GM18499 (cell line): Measurements from ENCODE around the gene DCUN1D3.
"Not testable (repeated sequence)": the region's sequence is repeated elsewhere in the genome, so short reads cannot be mapped to it uniquely, and the experiment has no call there.

ENCODE experiments used
- ATAC-seq: cut with Tn5 transposase; IDR thresholded peaks from one replicate; pipeline ENCODE4 v1.9.1; 2021; ENCODE audit warnings: moderate number of reproducible peaks; ENCODE audit not compliant: insufficient read depth, unreplicated experiment

The DCUN1D3 gene, protein sequence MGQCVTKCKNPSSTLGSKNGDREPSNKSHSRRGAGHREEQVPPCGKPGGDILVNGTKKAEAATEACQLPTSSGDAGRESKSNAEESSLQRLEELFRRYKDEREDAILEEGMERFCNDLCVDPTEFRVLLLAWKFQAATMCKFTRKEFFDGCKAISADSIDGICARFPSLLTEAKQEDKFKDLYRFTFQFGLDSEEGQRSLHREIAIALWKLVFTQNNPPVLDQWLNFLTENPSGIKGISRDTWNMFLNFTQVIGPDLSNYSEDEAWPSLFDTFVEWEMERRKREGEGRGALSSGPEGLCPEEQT

DNA sequence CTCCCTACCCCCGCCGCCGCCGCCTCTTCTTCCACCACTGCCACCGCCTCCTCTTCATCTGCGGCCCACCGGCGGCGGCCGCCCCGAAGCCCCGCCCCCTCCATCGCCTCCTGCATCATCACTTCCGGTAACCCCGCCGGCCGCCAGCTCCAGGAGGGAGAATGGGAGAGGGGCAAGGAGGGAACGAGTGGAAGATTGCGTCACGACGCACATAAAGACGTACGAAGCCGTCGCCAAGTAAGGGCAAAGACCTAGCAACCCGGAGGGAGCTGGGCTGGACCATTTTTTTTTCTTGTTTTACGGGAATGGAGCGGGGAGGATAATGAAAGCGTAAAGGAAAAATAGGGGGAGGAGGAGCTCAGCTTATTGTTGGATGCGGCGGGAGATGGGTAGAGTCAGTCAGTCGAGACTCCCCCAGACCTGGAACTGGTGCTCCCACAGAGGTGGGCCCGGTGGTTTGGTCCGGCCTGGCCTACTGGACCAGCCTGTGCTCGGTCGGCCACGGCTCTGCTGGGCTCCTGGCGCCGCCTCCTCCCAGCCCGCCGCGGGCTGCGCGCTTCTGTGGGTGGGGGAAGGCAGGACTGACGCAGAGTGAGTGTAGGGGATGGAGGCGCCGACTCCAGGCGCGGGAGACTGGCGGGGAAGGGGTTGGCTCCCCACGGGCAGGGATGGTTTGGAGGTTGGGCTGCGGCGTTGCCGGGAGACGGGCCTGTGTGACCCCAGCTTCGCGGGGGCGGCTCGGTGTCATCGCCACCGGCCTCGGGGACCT lies at the start of gene DCUN1D3, which contains the start of gene LYRM1:
DCUN1D3 (minus strand) TSS at position 60 of the 769 bp plus-strand sequence. CDS start 37,820 bp downstream, outside the sequence.
LYRM1 (plus strand) TSS at position 473 of the 769 bp plus-strand sequence. CDS start 14,785 bp downstream, outside the sequence.
- ATAC-seq = peak; percentile 49

DNA sequence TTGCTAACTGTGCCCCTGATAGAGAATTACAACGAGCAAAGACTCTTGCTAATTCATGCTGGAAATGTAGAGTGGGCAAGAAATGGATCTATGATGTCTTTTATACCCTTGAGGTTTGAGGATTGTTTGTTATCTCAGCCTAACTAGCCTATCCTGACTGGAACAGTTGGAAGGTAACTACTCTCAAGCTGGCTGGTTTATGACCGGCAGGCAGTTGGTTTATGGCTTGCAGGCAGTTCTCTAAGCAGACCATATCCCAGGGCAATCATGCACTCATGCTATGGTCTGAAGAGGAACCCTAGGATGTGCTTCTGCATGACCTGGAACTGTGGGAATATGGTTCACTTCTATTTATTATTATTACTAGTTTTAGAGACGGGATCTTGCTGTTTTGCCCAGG lies 49.5 kb upstream of the DCUN1D3 start:
- ATAC-seq = no peak

DNA sequence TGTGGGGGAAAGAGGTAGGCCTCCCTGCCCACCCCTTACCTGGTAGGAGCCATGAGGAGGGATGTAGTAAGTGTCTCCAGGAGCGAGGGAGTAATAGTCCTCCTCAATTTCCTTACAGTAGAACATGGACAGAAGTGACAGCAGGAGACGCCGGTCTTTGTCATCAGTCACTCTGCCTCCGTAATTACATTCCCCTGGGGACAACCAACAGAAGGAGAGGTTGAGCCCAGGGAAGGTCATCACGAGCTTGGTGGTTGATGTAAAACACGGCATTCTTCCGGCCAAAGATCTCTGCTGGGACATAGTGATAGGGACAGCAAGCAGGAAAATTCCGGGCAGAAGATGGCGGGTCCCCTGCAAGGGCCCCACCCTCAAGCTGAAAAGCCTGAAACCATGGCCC lies 48.3 kb upstream of the DCUN1D3 start:
- ATAC-seq = no peak

GRCh38 chr16:20946015-20946629 lies 46.0 kb upstream of the DCUN1D3 start:
- ATAC-seq = no peak

DNA sequence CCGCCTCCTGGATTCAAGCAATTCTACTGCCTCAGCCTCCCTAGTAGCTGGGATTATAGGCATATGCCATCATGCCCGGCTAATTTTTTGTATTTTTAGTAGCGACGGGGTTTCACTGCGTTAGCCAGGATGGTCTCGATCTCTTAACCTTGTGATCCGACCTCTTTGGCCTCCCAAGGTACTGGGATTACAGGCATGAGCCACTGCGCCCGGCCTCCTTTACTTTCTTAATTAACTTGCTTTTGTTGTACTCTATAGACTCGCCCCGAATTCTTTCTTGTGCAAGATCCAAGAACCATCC lies 45.4 kb upstream of the DCUN1D3 start:
- ATAC-seq = not testable (repeated sequence)

- ATAC-seq = no peak
These were observed 44.9 kb upstream of the DCUN1D3 start for GRCh38 chr16:20944861-20945574.

DNA sequence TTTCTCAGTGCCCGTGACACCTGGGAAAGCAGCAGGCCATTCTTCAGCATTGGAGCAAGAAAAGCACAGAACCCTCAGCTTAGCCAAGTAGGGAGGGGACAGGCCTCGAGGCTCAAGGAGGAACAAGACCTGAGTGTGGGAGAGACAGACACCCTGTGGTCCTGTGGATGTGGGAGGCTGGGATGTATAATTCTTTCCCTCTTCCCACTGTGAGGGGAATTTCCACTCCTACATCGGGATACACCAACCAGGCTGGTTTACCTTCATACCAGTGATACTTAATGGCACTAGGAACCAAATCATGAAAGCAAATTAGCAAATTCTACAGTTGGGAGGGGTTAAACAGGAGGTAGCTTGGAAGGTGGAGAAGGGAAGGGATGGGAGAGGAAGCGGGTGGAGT lies 42.1 kb upstream of the DCUN1D3 start:
- ATAC-seq = no peak

DNA sequence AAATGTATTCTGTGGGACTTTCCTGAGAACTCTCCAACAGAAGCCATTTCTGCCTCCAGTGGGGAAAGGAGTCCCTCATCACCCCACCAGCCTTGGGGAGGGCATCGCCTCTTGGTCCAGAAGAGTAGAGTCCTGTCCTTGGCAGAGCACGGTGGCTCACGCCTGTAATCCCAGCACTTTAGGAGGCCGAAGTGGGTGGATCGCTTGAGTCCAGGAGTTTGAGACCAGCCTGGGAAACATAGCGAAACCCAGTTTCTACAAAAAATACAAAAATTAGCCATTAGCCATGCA lies 41.4 kb upstream of the DCUN1D3 start:
- ATAC-seq = no peak

- ATAC-seq = no peak
These were observed 40.9 kb upstream of the DCUN1D3 start for GRCh38 chr16:20940871-20941635.

- ATAC-seq = no peak
These were observed 39.5 kb upstream of the DCUN1D3 start for GRCh38 chr16:20939611-20940010.

DNA sequence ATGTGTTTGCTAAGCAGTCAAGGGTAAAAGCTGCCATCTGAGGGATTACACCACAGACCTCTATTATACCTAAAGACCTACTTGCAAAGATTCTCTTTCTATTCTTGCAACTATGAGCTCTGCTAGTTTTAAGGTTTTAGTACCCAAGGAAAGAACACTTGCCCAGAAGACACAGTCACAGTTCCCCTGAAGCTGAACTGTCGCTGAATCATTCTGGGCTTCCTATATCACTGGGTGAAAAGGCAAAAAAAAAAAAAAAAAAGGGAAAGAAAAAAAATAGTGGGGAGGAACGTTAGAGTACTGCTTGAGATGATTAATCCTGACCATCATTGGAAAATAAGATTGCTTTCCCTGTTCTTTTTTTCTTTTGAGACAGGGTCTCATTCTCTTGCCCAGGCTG lies 38.3 kb upstream of the DCUN1D3 start:
- ATAC-seq = no peak

- no peak for ATAC-seq
These were observed 37.6 kb upstream of the DCUN1D3 start for GRCh38 chr16:20937736-20938135.

DNA sequence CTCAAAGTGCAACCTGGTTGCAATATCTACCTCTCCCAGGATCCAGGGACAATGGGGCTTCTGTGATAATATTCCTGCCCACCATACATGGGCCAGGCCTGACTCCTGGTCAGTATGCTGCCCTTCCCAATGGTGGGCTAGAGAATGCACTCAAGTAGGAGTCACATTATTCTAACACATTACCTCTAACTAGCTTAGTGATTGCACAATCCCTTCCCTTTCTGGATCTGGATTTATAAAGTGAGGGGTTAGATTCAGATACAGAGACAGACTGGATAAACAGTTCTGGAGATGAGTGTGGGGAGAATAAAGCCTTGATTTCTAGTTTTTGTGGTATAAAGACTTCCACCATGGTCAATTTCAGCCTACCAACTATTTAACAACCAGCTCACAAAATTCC lies 33.4 kb upstream of the DCUN1D3 start:
- ATAC-seq = no peak

DNA sequence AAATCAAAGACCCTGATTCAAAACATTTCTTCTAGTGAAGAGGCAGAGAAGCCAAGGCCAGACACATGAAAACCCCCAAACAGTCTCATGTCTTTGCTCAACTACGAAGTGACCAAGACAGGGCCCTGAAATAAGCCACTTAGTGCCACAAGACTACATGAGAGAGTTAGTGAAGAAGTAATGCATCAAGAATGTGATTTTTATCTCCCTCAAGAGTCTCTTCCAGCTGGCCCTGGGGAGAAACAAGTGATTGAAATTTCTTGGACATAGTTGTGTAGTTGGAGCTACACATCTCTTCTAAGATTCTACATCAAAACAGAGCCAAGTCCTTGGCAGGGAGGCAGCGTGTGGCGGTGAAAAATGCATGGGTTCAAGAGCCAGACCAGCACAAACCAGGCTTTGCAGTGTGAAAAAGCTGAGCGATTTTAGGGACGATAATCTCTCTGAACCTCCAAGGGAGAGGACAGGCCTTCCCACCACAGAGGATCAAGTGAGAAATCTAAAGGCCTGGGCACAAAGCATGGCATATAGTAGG lies 31.0 kb upstream of the DCUN1D3 start:
- no peak for ATAC-seq

DNA sequence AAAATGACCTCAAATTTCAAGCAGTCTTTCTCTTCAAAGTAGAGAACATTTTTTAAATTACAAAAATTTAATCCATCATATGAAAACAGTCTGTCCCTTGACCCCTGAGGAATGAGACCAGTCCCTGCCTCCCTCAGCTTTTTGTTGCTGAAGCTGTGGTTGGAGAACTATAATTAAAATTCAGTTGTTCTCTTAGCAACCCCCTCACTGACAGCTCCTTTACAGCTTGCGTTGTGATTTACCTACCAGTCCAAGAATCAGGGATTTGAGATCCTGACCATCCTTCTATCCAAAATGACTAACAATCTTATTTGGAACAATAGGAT lies 30.2 kb upstream of the DCUN1D3 start:
- no peak for ATAC-seq

- ATAC-seq = not testable (repeated sequence)
These were observed 29.7 kb upstream of the DCUN1D3 start for GRCh38 chr16:20929676-20930364.

GRCh38 chr16:20928774-20929411 lies 28.7 kb upstream of the DCUN1D3 start:
- no peak for ATAC-seq

DNA sequence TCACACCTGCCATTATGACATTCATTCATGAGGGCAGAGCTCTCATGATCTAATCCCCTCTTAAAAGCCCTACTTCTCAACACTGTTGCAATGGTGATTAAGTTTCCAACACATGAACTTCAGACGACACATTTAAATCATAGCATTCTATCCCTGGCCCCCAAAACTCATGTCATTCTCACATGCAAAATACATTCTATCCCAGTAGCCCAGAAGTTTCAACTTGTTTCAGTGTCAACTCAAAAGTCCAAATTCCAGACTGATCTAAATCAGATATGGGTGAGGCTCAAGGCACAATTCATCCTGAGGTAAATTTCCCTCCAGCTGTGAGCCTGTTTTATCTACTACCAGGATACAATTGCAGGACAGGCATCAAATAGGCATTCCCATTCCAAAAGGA lies 25.6 kb upstream of the DCUN1D3 start:
- no peak for ATAC-seq

GRCh38 chr16:20923876-20924275 lies 23.7 kb upstream of the DCUN1D3 start:
- ATAC-seq = no peak
